ENCODE measurements around the gene PDZD2. TPM values are rescaled to one million over a fixed set of nuclear protein-coding genes. Genes with fewer than 3 reads are reported as not detected.

PDZD2 gene
- total RNA-seq, 2 experiments from 2014 or later: 1.3 to 1.8 TPM

DNA sequence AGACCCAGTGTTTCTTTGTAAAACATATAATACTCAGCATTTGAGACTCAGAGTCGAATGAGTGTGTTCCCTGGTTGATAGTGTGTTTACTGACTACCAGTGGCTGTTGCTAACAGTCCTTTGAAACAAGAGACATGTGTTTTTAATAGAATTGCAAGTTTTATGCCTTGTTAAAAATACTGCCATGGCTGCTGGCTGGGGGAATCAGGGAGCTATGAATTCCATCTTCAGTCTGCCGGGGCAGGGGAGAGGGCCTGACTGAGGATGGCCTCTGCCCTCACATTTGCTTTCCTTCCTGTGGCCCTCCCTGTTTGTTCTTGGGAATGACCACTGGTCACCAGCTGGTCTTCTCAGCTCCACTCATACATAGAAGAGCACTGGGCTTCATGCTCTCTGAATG is 63.8 kb downstream of the PDZD2 start:
- no peak overlapping the region for H3K4me3 ChIP-seq (ENCODE audit: low read length)
- H3K27me3 Mint-ChIP-seq: no peaks in the 10 kb centered on the region
- no peak overlapping the region for H3K27ac Mint-ChIP-seq
- no peaks in the 10 kb centered on the region for H3K36me3 ChIP-seq (ENCODE audit: insufficient read depth, low read length)
- H3K27me3 ChIP-seq (ENCODE audit: control insufficient read depth in 1 of 2, insufficient read depth in 2 of 2, low read length in 2 of 2): peaks cover 0 to 2% of the 10 kb centered on the region in 2 experiments
- intact Hi-C loops (cut with DNase I, micrococcal nuclease): no loop called here
- ATAC-seq (ENCODE audit: poor library complexity) (no peak), DNase-seq (no peak)
- no peaks in the 10 kb centered on the region for H3K9me3 ChIP-seq (ENCODE audit: control insufficient read depth in 1 of 2, insufficient read depth in 1 of 2, low read length in 2 of 2)
- ChIA-PET CTCF (no interaction called here), POLR2A (no interaction called here)
- TF ChIP-seq, protein P1, sequence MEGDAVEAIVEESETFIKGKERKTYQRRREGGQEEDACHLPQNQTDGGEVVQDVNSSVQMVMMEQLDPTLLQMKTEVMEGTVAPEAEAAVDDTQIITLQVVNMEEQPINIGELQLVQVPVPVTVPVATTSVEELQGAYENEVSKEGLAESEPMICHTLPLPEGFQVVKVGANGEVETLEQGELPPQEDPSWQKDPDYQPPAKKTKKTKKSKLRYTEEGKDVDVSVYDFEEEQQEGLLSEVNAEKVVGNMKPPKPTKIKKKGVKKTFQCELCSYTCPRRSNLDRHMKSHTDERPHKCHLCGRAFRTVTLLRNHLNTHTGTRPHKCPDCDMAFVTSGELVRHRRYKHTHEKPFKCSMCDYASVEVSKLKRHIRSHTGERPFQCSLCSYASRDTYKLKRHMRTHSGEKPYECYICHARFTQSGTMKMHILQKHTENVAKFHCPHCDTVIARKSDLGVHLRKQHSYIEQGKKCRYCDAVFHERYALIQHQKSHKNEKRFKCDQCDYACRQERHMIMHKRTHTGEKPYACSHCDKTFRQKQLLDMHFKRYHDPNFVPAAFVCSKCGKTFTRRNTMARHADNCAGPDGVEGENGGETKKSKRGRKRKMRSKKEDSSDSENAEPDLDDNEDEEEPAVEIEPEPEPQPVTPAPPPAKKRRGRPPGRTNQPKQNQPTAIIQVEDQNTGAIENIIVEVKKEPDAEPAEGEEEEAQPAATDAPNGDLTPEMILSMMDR (IDR thresholded peaks at IDR 0.05): no peak
- no peaks in the 10 kb centered on the region for H3K4me1 ChIP-seq (ENCODE audit: insufficient read depth, low read length)
- no peaks in the 10 kb centered on the region for H3K9me3 Mint-ChIP-seq
- H3K36me3 Mint-ChIP-seq (ENCODE audit: low read depth): no peaks in the 10 kb centered on the region
- no peak overlapping the region for H3K27ac ChIP-seq (ENCODE audit: low read depth in 1 of 2, low read length in 2 of 2)
- H3K4me1 Mint-ChIP-seq (ENCODE audit: low read depth): no peaks in the 10 kb centered on the region
- H3K4me3 Mint-ChIP-seq: no peak overlapping the region

DNA sequence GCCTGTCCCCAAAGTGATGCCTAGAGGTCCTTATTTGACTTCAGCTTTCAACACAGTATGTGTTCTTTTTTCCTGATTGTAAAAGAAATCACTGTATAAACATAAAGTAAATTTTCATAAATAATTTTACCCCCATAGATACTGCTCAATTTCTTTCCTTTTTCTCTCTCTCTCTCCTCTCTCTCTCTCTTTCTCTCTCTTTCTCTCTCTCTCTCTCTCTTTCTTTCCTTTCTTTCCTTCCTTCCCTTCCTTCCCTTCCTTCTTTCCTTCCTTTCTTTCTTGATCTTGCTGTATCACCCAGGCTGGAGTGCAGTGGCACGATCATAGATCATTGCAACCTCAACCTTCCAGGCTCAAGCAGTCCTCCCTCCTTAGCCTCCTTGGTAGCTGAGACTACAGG is 64.8 kb downstream of the PDZD2 start:
- H3K27ac Mint-ChIP-seq: no peak overlapping the region

DNA sequence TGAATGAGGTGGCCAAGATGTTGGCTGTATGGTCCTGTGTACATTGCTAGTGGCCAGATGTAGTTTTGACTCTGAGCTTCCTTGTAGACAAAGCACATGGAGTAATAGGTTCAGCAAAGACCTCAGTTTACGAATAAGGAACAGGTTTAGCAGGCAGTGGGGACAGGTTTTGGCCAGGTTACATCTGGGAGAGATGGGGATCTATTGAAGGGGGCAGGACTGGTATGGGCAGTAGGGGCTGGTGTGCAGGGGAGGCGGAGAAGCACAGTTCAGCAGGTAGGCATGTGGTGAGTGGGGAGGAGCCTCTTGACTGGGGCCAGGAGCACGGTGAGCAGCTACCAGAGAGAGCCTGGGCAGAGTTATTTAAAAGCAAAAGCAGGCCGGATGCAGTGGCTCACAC is 67.3 kb downstream of the PDZD2 start:
- no peak overlapping the region for H3K27ac ChIP-seq (ENCODE audit: low read depth in 1 of 2, low read length in 2 of 2)
- ChIA-PET POLR2A (no interaction called here), CTCF (no interaction called here)
- Mint-ChIP-seq H3K9me3 (no peaks in the 10 kb centered on the region), H3K27me3 (no peaks in the 10 kb centered on the region), H3K4me1 (ENCODE audit: low read depth) (no peaks in the 10 kb centered on the region), H3K27ac (no peak overlapping the region), H3K36me3 (ENCODE audit: low read depth) (no peaks in the 10 kb centered on the region), H3K4me3 (no peak overlapping the region)
- H3K36me3 ChIP-seq (ENCODE audit: insufficient read depth, low read length): no peaks in the 10 kb centered on the region
- no peaks in the 10 kb centered on the region for H3K9me3 ChIP-seq (ENCODE audit: control insufficient read depth in 1 of 2, insufficient read depth in 1 of 2, low read length in 2 of 2)
- DNase-seq (no peak), ATAC-seq (ENCODE audit: poor library complexity) (no peak)
- intact Hi-C loops (cut with DNase I, micrococcal nuclease): no loop called here
- TF ChIP-seq, protein P1 (IDR thresholded peaks at IDR 0.05): no peak
- H3K4me1 ChIP-seq (ENCODE audit: insufficient read depth, low read length): no peaks in the 10 kb centered on the region
- peaks cover 0 to 2% of the 10 kb centered on the region in 2 experiments for H3K27me3 ChIP-seq (ENCODE audit: control insufficient read depth in 1 of 2, insufficient read depth in 2 of 2, low read length in 2 of 2)
- H3K4me3 ChIP-seq (ENCODE audit: low read length): no peak overlapping the region

More for the DNA sequence above, 64.8 kb downstream of the PDZD2 start:
- no peak overlapping the region for H3K4me3 ChIP-seq (ENCODE audit: low read length)
- peaks cover 0 to 2% of the 10 kb centered on the region in 2 experiments for H3K27me3 ChIP-seq (ENCODE audit: control insufficient read depth in 1 of 2, insufficient read depth in 2 of 2, low read length in 2 of 2)
- DNase-seq (no peak), ATAC-seq (ENCODE audit: poor library complexity) (no peak)
- Mint-ChIP-seq H3K36me3 (ENCODE audit: low read depth) (no peaks in the 10 kb centered on the region), H3K4me3 (no peak overlapping the region), H3K4me1 (ENCODE audit: low read depth) (no peaks in the 10 kb centered on the region), H3K9me3 (no peaks in the 10 kb centered on the region), H3K27me3 (no peaks in the 10 kb centered on the region)
- H3K27ac ChIP-seq (ENCODE audit: low read depth in 1 of 2, low read length in 2 of 2): no peak overlapping the region
- TF ChIP-seq, protein P1 (IDR thresholded peaks at IDR 0.05): no peak
- POLR2A ChIA-PET: no interaction called here
- H3K9me3 ChIP-seq (ENCODE audit: control insufficient read depth in 1 of 2, insufficient read depth in 1 of 2, low read length in 2 of 2): no peaks in the 10 kb centered on the region
- CTCF ChIA-PET: no interaction called here
- intact Hi-C loops (cut with DNase I, micrococcal nuclease): no loop called here
- no peaks in the 10 kb centered on the region for H3K36me3 ChIP-seq (ENCODE audit: insufficient read depth, low read length)
- no peaks in the 10 kb centered on the region for H3K4me1 ChIP-seq (ENCODE audit: insufficient read depth, low read length)
